Limb (tissue), 2 donors: ENCODE data around the gene NIPBL.
A peak's percentile ranks its signal among the peaks of the same experiment; 100 is the strongest.
"Not testable (repeated sequence)": the region's sequence is repeated elsewhere in the genome, so short reads cannot be mapped to it uniquely, and the experiment has no call there.

Experiments
- DNase-seq, 2 donors: peaks; one replicate each; pipeline ENCODE4 v3.0.0-alpha.2; 2016; ENCODE audit errors: extremely low spot score in 2 of 2

The NIPBL gene

DNA sequence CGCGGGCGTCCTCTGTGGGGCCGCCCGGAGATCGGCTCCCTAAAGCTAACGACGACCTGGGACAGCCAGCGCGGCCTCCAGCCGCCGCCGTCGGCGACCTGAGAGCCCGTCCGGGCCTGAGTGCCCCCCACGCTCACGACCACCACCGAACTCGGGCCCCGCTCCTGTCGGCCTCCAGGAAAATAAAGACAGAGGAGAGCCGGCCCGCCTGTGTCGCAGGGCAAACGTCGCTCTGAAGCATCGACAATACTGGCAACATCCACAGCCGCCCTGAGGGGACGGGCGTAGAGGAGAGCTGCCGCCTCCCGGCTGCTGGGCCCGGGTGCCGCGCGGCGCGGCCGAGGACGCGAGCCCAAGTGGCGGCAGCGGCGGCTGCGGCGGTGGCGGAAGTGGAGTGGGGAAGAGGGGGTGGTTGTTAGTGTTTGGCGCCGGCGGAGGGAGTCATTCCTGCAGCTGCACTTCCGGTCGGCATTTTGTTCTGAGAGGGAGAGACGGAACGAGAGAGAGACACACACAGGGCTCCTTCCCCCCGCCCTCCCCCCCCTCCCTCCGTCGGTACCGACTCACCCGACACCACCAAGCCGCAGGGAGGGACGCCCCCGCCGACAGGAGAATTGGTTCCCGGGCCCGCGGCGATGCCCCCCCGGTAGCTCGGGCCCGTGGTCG is at the start of gene NIPBL:
Gene NIPBL, plus strand, starts transcription at position 471 of the 666 bp plus-strand sequence. CDS start 76,928 bp downstream, outside the sequence.
- DNase-seq = peak; percentile 93 to 95

- DNase-seq = no peak
These were observed 44.3 kb upstream of the NIPBL start for GRCh38 chr5:36832274-36832673.

DNA sequence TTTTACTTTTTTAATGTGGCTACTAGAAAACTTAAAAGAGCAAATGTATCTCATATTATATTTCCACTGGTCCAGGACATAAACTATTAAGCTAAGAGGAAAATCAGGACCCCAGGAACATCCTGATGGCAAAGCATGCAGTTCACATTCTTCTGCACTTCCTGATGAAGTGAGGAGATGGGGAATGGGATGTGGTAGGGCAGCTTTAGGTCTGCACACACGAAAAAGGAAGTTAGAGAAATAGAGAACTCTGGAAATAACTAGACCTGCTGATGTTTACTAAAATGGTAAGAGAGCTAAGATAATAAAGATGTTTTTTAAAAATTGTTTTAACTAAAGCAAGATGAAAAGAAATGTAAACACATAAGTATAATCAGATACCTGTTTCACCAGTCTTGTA is 39.7 kb upstream of the NIPBL start:
- no peak for DNase-seq

DNA sequence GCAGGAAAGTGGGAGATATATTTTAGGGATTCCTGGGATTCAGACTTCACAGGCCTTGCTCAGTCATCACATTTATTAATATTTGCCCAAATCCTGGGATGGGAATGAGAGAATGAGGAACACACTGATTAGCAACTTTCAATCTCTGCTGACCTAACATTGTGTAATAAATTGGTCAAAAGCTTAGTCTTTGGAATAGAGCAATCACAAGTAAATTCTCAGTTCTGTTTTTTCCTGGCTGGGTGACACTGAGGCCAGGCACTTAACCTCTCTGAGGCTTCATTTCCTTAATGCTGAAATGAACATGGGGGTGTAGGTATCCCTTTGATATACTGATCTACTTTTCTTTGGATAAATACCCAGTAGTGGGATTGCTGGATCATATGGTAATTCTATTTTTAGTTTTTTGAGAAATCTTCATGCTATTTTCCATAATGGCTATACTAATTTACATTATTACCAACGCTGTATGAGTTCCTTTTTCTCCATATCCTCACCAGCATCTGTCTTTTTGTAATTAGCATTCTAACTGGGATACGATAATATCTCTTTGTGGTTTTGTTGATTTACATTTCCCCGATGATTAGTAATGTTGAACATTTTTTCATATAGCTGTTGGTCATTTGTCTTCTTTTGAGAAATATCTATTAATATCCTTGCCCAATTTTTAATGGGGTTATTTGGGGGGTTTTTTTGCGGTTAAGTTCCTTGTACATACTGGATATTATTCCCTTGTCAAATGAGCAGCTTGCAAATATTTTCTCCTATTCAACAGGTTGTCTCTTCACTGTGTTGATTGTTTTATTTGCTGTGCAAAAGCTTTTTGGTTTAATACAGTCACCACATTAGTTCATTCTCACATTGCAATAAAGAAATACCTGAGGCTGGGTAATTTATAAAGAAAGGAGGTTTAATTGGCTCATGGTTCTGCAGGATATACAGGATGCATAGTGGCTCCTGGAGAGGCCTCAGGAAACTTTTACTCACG is 36.8 kb upstream of the NIPBL start:
- no peak for DNase-seq

DNA sequence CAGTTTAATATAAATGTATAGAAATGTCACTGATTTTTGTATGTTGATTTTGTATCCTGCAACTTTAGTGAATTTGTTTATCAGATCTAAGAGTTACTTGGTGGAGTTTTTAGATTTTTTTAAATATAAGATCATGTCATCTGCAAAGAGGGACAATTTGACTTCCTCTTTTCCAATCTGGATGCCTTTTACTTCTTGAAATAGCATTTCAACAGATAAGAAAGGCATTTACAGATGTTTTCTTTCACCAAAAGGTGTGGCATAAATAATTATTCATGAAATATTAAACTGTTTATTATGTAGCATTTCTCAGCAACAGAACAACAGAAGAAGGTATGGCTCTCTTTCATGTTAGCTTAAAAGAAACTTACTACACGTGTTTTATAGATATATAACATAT is 34.9 kb upstream of the NIPBL start:
- DNase-seq = no peak

- no peak for DNase-seq
These were observed 34.5 kb upstream of the NIPBL start for GRCh38 chr5:36842087-36842486.

DNA sequence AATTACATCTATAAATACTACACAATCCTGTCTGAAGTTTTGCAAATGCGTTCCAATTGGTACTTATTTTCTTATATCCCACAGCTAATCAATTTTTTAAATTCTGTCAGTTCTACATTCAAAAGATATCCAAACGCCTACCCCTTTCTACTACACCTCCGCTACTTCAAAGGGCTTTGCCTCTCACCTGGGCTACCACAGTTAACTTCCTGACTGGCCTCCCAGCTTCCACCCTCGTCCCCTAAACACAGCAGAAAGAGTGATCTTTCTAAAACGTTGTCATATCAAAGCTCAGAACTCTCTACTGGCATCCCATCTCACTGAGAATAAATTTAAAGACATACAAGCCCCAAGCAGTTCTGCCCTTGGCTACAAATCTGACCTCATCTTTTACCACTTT is 32.3 kb upstream of the NIPBL start:
- DNase-seq = no peak

GRCh38 chr5:36848545-36848944 is 28.0 kb upstream of the NIPBL start:
- not testable (repeated sequence) for DNase-seq

DNA sequence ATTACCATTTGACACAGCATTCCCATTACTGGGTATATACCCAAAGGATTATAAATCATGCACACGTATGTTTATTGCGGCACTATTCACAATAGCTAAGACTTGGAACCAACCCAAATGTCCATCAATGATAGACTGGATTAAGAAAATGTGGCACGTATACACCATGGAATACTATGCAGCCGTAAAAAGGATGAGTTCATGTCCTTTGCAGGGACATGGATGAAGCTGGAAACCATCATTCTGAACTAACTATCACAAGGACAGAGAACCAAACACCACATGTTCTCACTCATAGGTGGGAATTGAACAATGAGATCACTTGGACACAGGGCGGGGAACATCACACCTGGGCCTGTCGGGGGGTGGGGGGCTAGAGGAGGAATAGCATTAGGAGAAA is 23.7 kb upstream of the NIPBL start:
- DNase-seq = not testable (repeated sequence)

DNA sequence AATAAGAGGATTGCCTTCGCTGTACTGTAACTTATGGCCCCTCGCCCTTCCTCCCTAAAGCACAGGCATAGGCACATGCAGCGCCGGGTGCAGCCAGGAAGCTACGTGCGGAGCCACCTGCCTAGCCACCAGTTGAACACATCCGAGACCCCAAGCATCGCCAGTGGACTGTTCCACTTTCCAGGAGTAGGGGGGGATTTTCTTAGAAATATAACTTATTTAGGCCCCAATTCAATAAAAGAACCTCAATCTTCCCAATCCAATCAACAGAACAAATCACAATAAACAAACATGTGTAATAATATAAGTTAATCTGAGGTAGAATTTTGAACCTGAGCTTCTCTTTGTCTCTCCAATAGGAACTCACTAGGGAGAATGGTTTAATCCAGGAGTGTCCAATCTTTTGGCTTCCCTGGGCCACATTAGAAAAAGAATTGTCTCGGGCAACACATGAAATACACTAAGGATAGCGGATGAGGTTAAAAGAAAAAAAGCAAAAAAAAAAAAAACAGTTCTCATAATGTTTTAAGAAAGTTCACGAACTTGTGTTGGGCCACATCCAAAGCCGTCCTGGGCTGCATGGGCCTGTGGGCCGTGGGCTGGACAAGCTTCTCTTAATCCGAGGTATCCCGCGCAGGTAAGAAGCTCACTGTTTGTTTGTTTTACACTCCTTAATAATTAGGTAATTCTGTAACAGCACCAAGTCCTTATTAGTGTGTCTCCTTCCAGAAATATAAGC is 22.0 kb upstream of the NIPBL start:
- no peak for DNase-seq

- no peak for DNase-seq
These were observed 21.5 kb upstream of the NIPBL start for GRCh38 chr5:36855141-36855495.

- DNase-seq = no peak
These were observed 14.7 kb upstream of the NIPBL start for GRCh38 chr5:36861871-36862270.

DNA sequence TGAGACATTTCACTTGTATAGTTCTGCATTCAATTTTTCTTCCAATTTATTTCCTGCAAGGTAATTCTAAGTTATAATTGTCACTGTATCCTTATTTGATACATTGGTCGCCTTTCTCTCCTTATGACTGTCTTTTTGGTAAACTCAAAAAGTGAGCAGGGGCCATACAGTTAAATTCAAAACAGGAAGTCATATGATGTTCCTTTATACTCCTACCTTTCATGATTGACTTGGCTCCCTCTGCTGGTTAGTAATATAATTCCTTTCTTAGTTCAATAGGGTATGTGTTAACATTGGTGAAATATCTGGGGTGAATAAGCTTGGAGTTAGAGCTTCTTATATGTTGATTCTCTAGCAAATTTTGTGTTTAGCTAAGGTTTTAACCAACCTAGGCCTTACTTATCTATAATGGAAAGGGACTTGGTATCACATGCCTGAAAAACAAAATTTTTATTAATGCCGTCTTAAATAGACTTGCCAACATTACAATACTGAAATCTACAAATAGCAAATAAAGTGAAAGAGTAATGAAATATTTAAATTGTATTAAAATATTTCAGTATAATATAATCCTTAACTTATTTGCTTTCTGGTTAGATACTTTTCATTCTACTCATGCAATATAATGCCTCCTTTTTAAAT is 6.0 kb upstream of the NIPBL start:
- DNase-seq = peak in 1 of 2 donors; percentile 77

- no peak for DNase-seq
These were observed 2.1 kb upstream of the NIPBL start for GRCh38 chr5:36874465-36874864.

GRCh38 chr5:36875051-36875789 is 1.3 kb upstream of the NIPBL start:
- peak; percentile 8 to 57 for DNase-seq

- DNase-seq = peak; percentile 76 to 87
These were observed 725 bp upstream of the NIPBL start for GRCh38 chr5:36875790-36876298.

DNA sequence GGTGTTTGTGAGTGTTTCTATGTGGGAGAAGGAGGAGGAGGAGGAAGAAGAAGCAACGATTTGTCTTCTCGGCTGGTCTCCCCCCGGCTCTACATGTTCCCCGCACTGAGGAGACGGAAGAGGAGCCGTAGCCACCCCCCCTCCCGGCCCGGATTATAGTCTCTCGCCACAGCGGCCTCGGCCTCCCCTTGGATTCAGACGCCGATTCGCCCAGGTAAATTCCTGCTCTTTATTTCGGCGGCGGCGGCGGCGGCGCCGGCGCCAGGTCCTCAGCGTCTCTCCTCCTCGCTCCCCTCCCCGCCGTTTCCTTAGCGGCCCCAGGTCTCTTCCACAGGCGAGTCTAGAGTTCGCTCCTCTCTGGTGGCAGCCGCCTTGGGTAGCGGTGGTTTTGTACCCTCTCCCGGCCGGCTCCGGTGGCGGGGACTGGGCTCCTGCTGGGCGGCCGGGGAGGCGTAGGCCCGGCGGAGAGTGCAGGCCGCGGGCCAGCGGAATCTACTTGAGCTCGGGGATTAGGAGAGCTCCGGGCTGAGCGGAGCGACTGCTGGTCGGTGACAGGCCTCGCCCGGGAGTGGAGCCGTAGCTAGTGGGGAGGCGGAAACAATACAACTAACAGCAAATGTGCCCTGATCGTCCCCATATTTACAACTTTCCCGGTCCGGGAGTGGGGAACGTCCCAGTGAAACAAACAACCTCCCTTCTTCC is 547 bp downstream of the NIPBL start:
- DNase-seq = peak; percentile 43 to 83

DNA sequence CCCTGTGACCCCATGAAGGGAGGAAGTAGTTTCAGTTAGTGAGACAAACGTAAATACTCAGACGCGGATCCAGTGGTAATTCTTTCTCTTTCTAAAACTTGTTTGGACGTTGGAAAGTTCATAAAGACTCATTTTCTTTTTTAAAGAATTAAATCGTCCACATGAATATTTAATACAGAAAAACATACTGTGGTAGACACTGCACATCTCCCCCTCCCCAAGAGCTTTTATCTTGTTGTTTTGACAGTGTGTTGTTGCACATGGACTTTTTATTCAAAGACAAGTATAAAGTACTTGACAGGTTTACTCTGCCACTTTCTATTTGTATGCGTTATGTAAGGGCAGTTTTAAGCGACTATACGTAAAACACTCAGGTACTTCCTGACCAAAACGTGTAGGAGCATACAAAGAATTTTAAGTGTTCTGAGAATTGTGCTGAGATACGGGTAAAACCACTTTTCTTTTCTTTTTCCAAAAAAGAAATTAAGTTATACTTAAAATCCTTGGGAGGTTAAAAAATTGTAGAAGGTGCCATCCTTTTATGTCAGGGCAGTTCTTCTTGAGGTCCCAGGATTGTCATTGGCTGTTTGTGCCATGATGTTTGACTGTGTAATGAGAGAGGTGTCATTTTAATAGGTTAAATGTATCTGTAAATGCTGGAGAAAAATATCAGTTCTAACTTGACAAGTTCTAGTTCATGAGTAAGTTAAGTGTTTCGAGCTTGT is 1.3 kb downstream of the NIPBL start:
- DNase-seq = no peak

DNA sequence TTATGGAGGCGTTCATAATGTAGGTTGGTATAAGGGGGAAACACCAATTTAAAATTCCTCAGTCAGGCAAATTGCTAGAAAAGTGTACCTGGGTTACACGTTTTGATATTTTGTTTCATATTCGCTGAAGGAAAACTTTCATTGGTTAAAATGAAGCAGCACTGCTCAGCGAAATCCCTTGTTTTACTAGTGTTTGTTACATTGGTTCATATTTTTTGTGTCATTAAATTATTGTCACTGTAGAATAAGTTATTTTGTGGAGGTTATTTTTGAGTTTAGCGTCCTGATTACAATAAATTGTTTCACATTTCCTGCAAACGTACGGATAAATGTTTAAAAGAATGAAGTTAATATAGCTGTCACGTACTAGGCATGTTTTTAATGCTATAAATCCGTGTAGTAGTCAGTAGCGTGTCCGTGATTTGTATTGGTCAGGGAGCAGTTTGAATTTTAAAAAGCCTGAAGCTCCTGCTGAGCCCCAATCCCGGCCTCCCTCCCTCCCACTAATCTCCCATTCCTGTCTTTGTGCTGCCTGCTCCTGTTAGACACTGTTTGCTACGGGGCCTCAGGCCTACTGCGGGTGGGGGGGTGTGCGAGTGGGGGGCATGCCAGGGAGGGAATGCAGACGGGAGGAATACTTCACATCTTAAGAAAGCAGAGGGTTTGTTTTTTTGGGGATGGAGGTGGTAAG is 2.0 kb downstream of the NIPBL start:
- DNase-seq = peak; percentile 49 to 66
